ENCODE data around the gene SPATA3.

The SPATA3 gene

DNA sequence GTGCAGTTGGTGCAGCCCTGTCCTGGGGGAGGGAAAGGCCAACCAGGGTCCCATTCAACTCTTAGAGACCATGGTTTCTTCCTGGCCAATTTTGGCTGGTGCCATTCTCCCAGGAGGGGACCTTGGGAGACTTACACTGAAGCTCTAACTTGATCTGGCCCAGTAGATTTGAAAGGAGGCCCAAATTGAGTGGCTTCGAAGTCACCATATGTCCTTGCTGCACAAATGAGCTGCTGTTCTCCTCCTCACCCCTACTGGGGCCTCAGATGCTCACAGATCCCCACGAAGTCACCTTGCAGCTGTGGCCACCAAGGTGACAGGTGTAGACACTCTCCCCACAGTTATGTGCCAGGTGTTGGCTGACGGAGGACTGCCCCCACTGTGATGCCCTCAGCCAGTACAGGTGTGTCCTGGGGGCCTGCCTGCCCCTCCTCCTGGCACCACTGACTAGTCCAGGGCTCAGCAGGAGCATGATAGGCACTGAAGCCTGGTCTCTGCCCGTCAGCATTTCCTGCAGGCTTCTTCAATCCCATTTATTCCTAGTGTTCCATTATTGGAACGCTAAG, 36.7 kb downstream of the SPATA3 start:
- DNase-seq, result no peak

DNA sequence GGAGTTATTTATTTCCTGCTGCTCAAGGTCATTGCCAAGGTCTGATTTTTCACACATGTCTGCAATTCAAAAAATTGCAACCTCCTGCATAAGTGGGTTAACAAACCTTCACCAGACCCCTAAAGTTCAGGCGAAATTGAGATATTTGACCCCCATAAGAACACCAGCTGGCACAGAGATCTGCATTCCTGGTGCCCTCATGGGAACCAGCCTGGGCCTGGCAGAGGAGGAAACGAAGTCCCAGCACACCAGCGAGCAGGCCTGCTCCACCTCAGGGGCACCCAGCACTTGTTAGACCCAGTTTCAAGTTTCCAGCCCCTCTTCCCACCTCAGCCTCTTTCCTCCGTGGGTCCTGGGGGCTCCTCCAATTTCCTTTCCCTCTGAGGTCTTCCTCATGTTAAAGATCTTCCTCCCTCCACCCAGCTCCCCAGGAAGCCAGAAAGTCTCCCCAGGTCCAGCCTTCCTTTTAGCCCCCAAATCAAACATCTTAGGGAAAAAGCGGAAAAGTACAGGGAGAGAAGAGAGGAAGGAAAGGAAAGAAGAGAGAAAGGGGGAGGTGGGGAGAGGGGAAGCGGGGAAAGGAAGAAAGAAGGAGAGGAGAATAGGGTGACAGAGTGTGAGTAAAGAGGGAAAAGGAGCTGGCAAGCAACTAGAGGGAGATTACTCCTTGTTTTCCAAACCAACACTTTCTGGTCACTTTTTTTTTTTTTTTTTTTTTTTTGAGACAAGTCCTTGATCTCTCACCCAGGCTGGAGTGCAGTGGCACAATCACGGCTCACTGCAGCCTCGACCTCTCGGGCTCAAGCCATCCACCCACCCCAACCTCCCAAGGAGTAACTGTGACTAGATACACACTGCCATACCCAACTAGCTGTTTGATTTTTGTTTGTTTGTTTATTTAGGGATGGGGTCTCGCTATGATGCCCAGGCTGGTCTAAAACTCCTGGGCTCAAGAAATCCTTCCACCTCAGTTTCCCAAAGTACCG, 37.5 kb downstream of the SPATA3 start:
- no peak for DNase-seq

DNA sequence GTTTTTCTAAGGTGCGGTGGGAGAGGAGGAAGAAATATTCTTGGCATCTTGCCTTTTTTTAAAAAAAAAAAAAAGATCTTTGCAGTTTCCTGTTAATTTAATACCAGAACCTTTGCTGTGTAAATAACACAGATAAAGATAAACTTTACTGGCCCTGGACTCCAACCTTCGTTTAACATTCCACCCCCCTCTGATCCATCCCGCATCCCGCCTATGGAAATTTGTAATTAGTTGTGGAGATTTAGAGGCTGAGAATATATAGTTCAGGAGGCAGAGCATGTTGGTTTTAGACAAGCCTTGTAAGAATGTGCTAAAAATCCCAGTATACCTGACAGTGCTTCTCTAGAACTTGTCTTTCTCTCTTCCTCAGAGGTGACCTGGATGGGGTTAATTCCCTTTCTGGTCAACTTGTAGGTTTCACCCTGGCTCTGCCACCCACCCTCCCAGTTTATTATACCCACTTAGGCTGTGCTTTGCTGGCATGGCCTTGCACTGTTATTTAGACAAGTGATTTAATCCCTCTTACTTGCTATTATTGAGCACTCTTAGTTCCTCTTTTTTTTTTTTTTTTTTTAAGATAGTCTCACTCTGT, 38.5 kb downstream of the SPATA3 start:
- DNase-seq, result no peak

DNA sequence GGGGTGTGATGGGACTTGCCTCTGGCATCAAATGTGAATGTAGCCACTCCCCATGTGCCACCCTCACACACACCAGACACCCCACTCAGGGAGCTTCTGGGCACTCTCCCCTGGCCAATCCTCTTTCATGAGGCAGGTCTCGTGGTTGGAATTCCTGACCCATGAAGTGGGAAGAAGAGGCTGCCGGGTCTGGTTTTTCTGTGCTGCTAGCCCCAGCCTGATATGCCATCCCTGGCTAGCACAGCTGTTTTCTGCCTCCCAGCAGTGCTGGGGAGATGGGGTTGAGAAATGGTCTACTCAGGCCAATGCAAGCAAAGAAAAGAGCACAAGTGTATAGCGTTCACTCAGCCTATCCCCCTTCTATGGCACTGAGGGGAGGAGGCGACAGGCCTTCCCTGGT, 40.2 kb downstream of the SPATA3 start:
- DNase-seq, result no peak

DNA sequence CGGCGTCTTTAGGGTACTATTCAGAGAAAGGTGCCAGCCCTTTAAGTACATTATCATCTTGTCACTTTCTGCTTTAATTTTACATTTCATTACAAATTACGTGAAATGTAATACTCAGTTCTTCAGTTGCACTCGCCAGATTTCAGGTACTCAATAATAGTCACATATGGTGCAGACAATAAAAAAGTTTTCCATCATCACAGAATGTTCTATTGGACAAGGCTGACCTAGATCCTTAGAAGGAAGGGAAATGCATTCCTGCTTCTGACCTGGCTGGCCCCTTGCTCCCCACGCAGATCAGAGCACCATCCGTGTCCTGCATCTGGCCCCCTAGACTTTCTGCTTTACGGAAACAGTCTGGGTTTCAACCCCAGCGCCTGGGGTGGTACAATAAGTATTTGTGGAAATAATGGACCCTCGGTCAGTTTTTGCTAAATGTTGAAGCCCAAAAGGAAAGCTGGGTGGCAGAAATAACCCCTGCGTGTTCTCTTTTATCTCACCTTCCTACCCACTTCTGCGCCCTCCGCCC, 40.7 kb downstream of the SPATA3 start:
- DNase-seq, result no peak

DNA sequence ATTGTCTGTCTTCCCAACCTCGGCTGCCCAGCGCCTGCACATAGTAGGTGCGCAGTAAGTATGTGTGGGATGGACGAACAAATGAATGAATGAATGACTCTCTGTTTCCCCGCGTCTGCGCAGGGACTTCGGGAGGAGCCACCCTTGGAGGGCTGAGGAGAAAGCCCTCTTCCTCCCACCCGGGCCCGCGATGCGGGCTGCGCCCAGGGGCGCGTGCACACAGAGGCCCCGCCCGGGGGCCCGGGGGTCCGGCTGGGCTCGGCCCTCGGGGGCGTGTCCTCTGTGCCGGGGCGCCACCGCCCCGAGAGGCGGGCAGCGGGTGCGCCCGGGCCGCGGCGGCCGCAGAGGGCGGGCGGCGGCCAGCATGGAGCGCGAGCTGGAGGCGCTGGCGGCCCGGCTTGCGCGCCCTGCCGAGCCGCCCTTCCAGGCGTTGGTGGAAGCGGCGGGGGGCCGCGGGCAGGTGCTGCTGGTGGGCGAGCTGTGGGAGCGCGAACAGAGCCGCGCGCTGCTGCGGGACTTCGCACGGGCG, 41.3 kb downstream of the SPATA3 start, which contains the start of gene C2orf72:
Gene C2orf72 (plus strand): TSS at position 322 of the 529 bp plus-strand sequence. CDS start 43 bp downstream, at position 365.
- DNase-seq, result no peak

DNA sequence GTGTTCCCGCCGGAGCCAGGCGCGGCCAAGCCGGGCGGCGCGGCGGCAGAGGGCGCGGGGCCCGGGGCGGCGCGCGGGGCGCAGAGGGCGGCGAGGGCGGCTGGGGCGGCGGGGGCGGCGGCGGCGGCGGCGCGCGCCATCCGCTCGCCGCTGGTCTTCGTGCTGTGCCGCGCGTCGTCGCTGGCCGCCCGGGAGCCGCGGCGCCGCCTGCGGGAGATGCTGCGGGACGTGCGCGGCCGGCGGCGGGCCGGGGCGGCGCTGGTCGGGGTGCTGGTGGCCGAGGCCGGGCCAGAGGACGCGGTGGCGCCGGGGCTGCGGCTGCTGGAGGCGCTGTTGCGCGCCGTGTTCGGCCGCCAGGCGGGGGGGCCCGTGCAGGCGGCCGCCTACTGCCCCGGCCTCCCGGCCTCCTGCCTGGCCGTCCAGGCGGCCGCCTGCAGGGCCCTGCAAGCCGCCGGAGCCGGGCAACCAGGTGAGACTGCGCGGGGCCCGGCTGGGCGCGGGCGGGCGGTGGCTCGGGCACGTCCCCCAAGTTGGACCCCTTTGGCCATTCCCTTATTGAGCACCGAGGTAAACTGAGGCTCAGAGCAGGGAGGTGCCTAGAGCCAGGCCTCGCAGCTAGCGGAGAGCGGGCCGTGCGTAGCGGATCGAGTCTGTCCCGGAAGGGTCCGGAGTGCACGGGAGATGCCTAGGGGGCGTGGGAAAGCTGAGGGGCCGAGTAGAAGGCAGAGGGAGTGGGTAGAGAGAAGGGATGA, 42.0 kb downstream of the SPATA3 start:
- DNase-seq, result no peak

DNA sequence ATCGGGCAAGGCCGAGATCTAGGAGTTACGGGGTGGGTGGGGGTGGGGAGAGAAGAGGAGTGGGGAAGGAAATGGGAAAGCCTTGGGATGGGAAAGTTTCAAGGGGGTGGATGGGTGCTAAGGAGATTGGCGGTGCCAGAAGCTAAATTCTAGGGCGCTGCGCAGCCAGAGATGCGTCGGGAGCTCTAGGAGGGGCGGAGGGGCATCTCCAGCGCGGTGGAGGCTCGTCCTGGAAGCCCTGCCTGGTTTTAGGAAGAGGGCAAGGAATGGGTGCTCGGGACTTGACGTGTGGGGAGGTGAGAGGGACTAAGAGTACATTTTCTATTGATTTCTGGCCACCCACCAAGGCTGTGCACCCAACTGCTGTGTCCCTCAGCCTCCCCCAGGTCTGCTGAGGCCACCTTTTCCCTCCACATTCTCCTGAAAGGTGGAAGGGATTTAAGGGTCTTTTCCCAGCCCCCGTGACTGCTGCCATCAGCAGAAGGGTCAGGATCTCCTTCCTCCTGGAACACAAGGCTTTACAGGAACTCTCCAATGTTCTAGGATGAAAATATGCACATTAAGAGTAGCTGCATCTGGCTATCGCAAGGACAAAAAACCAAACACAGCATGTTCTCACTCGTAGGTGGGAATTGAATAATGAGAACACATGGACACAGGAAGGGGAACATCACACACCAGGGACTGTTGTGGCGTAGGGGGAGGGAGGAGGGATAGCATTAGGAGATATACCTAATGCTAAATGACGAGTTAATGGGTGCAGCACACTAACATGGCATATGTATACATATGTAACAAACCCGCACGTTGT, 42.8 kb downstream of the SPATA3 start:
- DNase-seq, result no peak

DNA sequence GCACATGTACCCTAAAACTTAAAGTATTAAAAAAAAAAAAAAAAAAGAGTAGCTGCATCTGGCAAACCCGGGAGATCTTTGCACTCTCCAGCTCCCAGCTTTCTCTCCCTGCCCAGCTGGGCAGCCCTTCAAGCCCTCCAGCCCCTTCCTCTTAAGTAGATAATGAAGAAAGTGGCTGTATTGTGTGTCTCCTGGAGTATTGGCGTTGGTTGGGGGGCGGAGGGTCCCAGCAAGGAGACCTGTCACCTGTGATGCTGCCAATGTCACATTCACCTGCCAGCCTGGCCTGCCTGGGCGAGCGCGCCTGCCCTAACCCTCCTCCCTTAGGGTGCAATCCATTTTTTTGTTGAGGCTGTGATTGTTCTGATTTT, 43.4 kb downstream of the SPATA3 start:
- no peak for DNase-seq

DNA sequence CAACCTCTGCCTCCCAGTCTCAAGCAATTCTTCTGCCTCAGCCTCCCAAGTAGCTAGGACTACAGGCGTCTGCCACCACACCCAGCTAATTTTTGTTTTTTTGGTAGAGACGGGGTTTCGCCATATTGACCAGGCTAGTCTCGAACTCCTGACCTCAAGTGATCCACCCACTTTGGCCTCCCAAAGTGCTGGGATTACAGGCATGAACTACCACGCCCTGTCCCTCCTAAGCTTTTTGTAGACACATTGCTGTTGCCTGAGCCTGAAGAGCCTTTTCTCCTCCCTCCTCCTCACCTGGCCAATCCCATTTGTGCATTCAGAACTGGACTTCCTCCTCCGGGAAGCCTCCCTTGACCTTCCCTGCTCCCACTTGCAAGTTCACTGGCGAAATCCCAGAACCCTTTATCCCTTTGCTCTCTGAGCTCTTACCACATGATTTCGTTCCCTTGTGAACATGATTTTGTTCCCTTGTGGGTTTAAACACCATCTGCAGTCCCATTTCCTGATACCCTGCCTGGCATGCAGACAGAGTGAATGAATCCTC, 44.0 kb downstream of the SPATA3 start:
- DNase-seq, result no peak

DNA sequence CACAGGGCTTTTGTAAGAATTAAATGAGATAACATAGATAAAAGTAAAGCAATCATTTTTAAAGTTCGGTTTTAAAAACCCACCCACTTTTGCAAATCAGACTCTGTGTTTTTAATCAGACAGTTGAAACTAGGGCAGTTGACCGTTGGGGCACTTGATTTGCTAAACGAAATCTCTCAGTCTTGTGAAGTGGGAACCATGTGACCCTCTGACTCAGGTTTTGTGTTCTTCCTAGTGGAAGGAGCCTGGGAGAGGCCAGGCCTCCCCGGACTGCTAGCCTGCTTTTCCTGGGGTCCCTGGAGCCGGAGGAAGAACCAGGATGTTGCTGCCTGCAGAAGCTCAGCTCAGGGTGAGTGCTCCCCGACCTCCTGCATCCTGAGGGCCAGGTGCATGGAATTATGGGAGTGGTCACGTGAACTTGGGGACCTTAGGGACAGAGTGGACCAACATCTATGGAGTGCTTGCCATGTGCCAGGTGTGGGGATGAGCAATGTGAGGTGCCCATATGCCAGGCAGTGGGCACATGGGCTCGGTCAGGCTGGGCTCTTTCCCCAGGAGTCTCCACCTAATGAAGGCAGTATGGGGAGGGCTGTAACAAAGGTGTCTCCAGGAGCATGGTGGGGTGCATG, 45.3 kb downstream of the SPATA3 start:
- no peak for DNase-seq

DNA sequence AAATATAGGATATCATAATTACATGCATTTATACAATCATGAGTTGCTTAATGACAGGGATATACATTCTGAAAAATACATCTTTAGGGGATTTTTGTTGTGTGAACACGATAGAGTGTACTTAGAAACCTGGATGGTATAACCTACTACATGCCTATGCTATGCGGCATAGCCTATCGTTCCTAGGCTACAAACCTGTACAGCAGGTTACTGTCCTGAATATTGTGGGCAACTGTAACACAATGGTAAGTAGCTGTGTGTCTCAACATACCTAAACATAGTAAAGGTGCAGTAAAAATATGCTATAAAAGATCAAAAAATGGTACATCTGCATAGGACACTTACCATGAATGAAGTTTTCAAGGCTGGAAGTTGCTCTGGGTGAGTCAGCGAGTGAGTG, 47.9 kb downstream of the SPATA3 start:
- no peak for DNase-seq

DNA sequence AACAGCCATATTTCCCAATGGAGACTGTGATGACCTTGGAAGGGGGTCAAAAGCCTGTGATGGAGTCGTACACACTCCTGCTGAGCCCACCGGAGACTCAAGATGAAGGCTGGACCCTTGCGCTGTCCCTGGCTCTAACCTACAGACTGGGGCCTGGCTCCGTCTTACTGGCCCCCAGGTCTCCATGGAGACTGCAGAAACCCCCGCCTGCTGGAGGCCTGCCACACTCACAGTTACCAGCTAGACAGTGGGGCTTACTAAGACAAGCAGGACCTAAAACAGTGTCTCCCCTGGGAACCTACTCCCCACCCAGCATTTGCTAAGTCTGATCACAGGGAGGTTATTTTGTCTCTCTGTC, 51.0 kb downstream of the SPATA3 start:
- no peak for DNase-seq

DNA sequence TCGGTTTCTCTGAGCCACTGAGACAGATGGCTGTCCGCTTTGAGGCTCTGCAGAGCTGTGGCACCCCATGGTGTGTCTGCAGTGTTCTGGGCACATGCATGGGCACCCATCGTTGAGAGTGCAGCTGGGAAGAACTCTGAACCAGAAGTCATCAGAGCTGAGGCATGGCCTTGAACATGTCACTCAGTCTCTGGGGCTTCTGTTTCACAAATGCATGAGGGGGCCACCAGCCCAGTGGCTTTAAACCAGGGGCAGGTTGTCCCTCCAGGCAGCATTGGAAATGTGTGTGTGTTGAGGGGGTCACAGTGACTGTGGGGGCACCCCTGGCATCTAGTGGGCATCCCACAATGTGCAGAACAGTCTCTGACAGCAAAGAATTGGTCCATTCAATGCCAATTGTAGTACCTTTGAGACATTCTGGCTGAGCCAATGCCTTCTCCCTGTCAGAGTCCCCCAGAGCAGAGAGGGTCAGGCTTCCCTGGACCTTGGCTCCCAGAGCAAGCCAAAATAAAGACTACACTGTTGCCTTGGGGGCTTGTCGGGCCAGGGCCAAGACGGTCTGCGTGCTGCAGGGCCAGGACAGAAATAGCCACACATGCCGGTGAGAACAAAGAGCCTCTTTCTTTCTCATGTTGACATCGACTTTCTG, 51.5 kb downstream of the SPATA3 start:
- no peak for DNase-seq

DNA sequence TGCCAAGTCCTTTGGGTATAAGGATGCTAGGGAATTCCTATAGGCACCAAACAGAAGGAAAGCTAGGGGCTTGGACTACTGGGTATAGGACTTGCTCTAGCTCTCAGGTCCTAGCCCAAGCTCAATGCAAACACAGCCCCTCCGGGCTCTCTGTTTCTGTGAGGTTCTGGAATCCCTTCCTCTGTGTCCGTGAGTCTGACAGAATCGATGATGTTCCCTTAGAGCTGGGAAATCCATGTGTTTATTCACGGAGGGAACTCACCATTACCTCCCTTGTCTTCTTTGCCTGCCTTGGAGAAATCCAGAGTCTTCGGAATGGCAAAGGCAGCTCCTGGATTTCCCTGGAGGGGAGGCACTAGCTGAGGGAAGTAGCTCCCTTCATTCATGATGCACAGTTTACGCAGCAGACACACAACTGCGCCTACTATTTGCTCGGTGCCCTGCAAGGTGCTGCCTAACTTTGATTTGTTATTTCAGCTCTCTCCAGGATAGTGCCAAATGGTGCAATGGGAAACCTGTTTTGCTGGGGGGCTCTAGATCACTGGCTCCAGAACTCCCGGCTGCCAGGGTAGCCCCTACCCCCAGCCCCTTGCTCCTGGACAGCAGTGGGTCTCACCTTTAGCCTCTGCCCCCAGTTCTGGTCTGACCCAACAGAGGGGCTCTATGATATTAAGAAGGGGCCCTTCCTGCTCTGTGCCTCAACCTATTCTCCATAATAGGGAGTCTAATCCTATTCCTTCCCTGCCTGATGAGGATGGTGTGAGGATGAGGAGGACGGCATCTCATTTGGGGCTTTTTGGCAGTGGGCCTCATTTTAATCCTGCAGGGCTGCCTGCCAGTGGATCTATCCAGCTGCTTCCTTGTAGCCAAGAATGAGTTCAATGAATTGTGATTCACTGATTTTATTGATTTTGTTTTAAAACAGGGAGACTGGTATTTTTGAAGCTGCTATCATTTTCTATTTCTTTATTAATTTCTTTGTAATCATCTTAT, 52.3 kb downstream of the SPATA3 start:
- no peak for DNase-seq

DNA sequence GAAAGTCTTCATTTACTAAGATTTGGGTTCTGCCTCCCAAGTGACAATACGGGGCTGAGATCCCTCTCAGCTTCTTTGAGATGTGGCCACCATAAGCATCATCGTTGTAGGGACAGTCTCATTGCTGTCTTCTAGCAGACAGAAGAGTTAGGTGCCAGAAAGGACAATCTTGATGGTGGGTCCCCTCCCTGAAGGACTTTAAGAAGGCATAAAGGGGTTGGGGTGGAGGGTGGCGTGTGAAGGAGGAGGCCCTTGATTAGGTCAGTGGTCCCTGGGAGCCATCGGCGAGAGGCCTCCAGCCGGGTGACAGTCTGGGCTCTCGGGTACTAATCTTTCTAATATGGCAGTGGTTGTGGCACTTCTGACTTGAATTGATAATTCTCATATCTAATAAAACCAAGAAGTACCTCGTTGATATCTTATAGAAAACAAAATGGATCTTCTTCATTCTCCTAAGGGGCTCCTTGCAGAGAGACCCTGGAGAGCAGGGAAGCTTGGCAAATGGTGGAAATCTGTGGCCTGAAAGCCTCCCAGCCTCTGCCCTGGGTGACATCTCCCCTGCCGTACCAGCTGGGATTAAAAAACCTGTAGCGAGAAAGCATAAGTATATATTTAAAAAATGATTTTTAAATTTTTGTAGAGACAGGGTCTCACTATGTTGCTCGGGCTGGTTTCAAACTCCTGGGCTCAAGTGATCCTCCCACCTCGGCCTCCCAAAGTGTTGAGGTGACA, 53.5 kb downstream of the SPATA3 start:
- no peak for DNase-seq

DNA sequence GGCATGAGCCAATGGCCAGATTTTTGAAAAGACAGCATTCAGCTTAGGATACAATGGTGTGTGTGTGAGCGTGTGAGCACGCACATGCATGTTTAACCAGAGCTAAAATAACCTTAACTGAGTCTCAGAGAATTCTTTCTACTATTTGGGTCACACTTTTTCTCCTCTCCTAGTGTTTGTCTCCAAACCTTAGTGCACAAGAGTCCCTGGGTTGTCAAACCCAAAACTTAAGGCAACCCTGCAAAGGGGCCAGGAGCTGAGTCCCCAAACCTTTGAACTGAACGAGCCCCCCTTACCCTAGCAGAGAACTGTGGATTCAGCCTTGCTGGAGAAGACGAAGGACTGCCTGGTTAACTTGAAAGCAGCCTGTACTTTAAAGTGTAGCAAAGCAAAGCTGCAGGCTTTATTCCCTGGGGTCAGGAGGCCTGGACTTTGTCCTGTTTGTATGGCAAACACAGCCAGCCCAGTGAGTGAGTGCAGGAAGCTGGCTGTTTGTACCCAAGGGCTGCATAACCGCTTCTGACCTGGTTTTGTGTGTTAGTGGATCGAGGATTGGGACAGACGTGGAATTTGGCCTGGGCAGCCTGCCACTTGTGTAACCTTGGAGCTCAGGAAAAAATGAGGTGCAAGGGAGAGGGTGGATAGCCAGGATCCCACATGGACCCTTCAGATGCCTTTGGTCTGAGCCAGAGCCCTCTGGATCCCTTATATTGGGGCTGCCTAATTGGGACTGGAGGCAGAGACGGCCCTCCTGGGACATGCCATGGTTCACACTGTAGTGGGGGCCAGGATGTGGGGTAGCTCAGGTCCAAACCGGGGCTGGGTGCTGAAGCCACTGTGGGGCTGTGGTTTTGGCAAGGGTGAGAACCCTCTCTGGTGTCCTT, 54.3 kb downstream of the SPATA3 start:
- DNase-seq, result no peak
